ENCODE measurements around the gene ATM.

The ATM gene, protein sequence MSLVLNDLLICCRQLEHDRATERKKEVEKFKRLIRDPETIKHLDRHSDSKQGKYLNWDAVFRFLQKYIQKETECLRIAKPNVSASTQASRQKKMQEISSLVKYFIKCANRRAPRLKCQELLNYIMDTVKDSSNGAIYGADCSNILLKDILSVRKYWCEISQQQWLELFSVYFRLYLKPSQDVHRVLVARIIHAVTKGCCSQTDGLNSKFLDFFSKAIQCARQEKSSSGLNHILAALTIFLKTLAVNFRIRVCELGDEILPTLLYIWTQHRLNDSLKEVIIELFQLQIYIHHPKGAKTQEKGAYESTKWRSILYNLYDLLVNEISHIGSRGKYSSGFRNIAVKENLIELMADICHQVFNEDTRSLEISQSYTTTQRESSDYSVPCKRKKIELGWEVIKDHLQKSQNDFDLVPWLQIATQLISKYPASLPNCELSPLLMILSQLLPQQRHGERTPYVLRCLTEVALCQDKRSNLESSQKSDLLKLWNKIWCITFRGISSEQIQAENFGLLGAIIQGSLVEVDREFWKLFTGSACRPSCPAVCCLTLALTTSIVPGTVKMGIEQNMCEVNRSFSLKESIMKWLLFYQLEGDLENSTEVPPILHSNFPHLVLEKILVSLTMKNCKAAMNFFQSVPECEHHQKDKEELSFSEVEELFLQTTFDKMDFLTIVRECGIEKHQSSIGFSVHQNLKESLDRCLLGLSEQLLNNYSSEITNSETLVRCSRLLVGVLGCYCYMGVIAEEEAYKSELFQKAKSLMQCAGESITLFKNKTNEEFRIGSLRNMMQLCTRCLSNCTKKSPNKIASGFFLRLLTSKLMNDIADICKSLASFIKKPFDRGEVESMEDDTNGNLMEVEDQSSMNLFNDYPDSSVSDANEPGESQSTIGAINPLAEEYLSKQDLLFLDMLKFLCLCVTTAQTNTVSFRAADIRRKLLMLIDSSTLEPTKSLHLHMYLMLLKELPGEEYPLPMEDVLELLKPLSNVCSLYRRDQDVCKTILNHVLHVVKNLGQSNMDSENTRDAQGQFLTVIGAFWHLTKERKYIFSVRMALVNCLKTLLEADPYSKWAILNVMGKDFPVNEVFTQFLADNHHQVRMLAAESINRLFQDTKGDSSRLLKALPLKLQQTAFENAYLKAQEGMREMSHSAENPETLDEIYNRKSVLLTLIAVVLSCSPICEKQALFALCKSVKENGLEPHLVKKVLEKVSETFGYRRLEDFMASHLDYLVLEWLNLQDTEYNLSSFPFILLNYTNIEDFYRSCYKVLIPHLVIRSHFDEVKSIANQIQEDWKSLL (N-terminal part only)

DNA sequence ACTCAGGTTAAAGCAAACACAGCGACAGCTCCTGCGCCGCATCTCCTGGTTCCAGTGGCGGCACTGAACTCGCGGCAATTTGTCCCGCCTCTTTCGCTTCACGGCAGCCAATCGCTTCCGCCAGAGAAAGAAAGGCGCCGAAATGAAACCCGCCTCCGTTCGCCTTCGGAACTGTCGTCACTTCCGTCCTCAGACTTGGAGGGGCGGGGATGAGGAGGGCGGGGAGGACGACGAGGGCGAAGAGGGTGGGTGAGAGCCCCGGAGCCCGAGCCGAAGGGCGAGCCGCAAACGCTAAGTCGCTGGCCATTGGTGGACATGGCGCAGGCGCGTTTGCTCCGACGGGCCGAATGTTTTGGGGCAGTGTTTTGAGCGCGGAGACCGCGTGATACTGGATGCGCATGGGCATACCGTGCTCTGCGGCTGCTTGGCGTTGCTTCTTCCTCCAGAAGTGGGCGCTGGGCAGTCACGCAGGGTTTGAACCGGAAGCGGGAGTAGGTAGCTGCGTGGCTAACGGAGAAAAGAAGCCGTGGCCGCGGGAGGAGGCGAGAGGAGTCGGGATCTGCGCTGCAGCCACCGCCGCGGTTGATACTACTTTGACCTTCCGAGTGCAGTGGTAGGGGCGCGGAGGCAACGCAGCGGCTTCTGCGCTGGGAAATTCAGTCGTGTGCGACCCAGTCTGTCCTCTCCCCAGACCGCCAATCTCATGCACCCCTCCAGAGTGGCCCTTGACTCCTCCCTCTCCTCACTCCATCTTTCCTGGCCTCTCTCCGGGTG, at the start of gene ATM, which contains the start of gene NPAT:
Gene ATM (plus strand): TSS at position 494 of the 774 bp plus-strand sequence. CDS start 4,558 bp downstream, outside the sequence.
Gene NPAT (minus strand): TSS at position 65 of the 774 bp plus-strand sequence. CDS start 102 bp downstream, outside the sequence.
- Histone ChIP-seq H3K27me3 (ENCODE audit: control insufficient read depth, insufficient read depth, low read length) (no peaks in the 10 kb centered on the region), H3K9me3 (ENCODE audit: control insufficient read depth, low read length) (no peaks in the 10 kb centered on the region), H3K4me3 (ENCODE audit: low read length) (peak within 1 kb of the TSS; percentile 73), H3K4me1 (ENCODE audit: control insufficient read depth, insufficient read depth, low read length) (peaks cover 15% of the 10 kb centered on the region), H3K36me3 (ENCODE audit: control insufficient read depth, insufficient read depth, low read length) (no peaks in the 10 kb centered on the region), H3K9ac (ENCODE audit: low read length) (peak within 1 kb of the TSS; percentile 91)

DNA sequence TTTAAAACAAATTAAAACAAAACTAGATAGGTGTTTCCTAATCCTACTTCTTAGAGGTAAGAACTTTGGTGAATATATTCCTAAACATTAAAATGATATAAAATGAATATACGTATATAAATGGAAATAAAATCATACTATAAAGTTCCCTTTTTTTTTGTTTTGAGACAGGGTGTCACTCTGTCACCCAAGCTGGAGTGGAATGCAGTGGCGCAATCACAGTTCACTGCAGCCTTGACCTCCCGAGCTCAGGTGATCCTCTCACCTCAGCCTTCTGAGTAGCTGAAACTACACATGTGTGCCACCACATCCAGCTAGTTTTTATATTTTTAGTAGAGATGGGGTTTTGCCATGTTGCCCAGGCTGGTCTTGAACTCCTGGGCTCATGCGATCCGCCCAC, 45.3 kb upstream of the ATM start:
- peaks cover 11% of the 10 kb centered on the region for H3K4me1 ChIP-seq (ENCODE audit: control insufficient read depth, insufficient read depth, low read length)
- no peaks in the 10 kb centered on the region for H3K9me3 ChIP-seq (ENCODE audit: control insufficient read depth, low read length)
- H3K27me3 ChIP-seq (ENCODE audit: control insufficient read depth, insufficient read depth, low read length): no peaks in the 10 kb centered on the region
- H3K9ac ChIP-seq (ENCODE audit: low read length): no peak overlapping the region
- H3K36me3 ChIP-seq (ENCODE audit: control insufficient read depth, insufficient read depth, low read length): no peaks in the 10 kb centered on the region
- H3K4me3 ChIP-seq (ENCODE audit: low read length): no peak overlapping the region

DNA sequence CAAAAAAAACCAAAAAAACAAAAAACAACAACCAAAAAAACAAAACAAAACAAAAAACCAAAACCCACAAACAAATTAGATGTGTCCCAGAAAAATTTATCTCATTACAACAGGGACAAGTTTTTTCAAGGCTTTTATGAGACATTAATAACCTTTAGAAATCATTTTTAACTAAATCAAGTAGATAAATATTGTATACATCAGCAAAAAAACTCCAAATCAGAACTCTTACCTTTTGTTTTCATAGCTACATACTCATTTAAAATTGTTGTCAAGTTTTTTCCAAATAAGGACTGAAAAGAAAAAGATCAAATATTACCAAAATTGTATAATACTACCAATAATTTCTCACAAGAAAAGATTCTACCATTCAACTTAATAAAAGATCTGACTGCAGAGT, 29.1 kb upstream of the ATM start:
- Histone ChIP-seq H3K36me3 (ENCODE audit: control insufficient read depth, insufficient read depth, low read length) (no peaks in the 10 kb centered on the region), H3K4me3 (ENCODE audit: low read length) (no peak overlapping the region), H3K9ac (ENCODE audit: low read length) (no peak overlapping the region), H3K4me1 (ENCODE audit: control insufficient read depth, insufficient read depth, low read length) (peaks cover 3% of the 10 kb centered on the region), H3K27me3 (ENCODE audit: control insufficient read depth, insufficient read depth, low read length) (no peaks in the 10 kb centered on the region), H3K9me3 (ENCODE audit: control insufficient read depth, low read length) (no peaks in the 10 kb centered on the region)

DNA sequence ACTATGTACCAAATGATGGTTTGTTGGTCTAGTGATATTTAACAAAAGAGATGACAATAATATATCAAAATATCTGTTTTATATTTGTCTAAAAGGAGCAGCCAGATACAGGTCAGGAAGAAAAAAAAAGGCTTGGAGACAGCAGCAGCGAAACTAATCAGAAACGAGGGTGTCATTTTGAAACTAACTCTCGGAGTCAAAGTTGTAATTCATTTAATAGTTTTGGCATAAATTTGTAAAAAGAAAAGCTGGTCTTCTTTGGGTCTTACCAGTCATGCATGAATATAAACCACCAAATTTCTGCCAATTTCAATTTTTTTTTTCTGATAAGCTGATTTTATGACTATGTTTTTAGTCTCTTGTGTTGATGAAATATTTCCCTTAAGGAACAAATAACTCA, 26.0 kb upstream of the ATM start:
- H3K36me3 ChIP-seq (ENCODE audit: control insufficient read depth, insufficient read depth, low read length): no peaks in the 10 kb centered on the region
- H3K9me3 ChIP-seq (ENCODE audit: control insufficient read depth, low read length): no peaks in the 10 kb centered on the region
- no peak overlapping the region for H3K9ac ChIP-seq (ENCODE audit: low read length)
- no peaks in the 10 kb centered on the region for H3K27me3 ChIP-seq (ENCODE audit: control insufficient read depth, insufficient read depth, low read length)
- H3K4me1 ChIP-seq (ENCODE audit: control insufficient read depth, insufficient read depth, low read length): peaks cover 19% of the 10 kb centered on the region
- no peak overlapping the region for H3K4me3 ChIP-seq (ENCODE audit: low read length)

DNA sequence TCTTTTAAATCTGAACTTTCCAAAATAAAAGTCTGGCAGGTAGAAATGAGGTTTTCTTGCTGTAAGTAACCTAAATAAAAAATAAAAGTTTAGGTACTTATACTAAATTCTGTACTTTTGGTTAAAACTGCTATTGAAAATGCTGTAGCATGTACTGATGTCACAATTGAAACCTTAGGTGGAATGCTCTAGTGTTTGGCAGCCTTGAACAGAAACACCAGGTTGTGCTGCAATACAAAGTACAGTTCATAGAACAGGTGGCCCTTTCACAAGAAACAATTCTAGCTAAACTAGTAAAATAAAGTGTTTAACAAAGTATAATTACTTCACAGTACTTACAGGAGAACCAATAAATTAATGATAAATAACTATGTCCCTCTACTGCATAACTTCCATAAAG, 25.5 kb upstream of the ATM start:
- Histone ChIP-seq H3K27me3 (ENCODE audit: control insufficient read depth, insufficient read depth, low read length) (no peaks in the 10 kb centered on the region), H3K9ac (ENCODE audit: low read length) (no peak overlapping the region), H3K4me1 (ENCODE audit: control insufficient read depth, insufficient read depth, low read length) (peaks cover 19% of the 10 kb centered on the region), H3K9me3 (ENCODE audit: control insufficient read depth, low read length) (no peaks in the 10 kb centered on the region), H3K4me3 (ENCODE audit: low read length) (no peak overlapping the region), H3K36me3 (ENCODE audit: control insufficient read depth, insufficient read depth, low read length) (no peaks in the 10 kb centered on the region)

DNA sequence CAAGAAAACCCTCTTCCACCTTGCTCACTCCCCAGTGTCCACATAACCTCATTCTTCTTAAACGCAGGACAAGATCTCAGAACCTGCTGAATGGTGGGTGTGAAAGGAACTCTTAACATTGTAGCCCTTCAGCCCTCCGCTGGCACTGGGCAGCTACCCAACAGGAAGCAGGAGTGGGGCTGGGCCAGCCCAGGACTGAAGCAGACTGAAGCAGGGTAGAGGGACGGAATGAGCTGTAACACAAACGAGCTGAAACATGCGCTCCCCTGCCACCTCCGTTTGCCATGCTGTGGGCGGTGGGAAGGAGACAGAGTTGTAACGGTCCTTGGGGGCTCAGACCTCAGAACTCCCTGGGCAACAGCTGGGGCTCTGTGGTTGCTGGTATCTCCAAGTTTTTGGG, 24.0 kb upstream of the ATM start:
- Histone ChIP-seq H3K36me3 (ENCODE audit: control insufficient read depth, insufficient read depth, low read length) (no peaks in the 10 kb centered on the region), H3K4me3 (ENCODE audit: low read length) (no peak overlapping the region), H3K9me3 (ENCODE audit: control insufficient read depth, low read length) (no peaks in the 10 kb centered on the region), H3K4me1 (ENCODE audit: control insufficient read depth, insufficient read depth, low read length) (peaks cover 19% of the 10 kb centered on the region), H3K9ac (ENCODE audit: low read length) (no peak overlapping the region), H3K27me3 (ENCODE audit: control insufficient read depth, insufficient read depth, low read length) (no peaks in the 10 kb centered on the region)

DNA sequence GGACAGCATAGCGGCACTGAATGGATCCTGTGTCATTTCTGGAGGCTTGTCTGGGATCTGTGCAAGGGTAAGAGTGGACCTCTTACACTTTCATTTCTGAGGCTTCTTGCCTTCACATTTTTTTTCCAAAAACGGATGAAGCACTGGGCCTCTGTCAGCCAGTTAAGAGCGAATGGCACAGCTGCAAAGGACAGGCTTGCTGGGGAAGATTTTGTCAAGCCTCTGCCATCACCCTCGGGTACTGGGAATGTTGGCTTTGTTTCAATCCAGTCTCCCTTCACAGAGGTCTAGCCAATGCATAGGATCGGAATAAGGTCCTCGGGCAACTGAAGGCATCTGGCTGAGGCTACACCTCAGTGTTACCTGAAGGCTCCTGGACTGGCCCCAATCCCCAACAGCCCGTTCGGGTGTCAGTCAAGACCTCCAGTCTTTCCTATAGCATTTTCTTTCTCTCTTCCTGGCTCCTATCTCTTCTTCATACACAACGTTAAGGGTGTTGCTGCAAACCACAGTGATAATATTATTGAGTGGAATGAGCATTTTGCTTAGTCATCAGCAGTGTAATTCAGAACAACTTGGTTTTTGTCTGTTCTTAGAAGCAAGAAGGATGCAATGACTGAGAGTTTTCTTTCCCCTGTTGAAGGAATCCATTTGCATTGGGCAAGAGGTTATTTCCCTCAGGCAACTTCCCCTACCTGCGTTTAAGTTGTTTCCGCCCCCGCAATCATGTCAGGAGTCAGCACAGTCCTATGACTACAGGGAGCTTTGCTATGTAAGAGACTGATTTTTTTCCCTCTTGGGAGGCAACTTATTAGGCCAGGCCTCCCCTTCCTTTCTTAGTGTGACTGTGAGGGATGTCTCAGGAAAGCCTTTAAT, 23.2 kb upstream of the ATM start:
- Histone ChIP-seq H3K4me3 (ENCODE audit: low read length) (no peak overlapping the region), H3K9ac (ENCODE audit: low read length) (no peak overlapping the region), H3K27me3 (ENCODE audit: control insufficient read depth, insufficient read depth, low read length) (no peaks in the 10 kb centered on the region), H3K9me3 (ENCODE audit: control insufficient read depth, low read length) (no peaks in the 10 kb centered on the region), H3K36me3 (ENCODE audit: control insufficient read depth, insufficient read depth, low read length) (no peaks in the 10 kb centered on the region), H3K4me1 (ENCODE audit: control insufficient read depth, insufficient read depth, low read length) (peaks cover 19% of the 10 kb centered on the region)

DNA sequence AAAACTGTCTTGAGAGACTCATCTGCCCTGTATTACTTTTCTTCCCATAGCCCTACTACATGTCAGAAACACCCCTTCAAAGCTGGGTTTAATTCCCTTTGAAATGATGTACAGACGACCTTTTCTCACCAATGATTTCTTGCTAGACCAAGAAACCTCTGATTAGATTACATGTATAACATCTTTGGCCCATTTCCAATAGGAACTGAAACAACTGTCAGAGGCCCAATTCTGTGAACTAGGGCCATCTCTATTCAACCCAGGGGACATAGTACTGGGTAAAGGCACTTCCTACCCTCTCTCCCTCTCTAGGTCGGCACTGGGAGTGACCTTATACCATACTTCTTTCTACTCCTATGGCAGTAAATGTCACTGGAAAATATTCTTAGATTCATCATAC, 19.8 kb upstream of the ATM start:
- Histone ChIP-seq H3K9ac (ENCODE audit: low read length) (no peak overlapping the region), H3K9me3 (ENCODE audit: control insufficient read depth, low read length) (no peaks in the 10 kb centered on the region), H3K4me1 (ENCODE audit: control insufficient read depth, insufficient read depth, low read length) (peaks cover 19% of the 10 kb centered on the region), H3K27me3 (ENCODE audit: control insufficient read depth, insufficient read depth, low read length) (no peaks in the 10 kb centered on the region), H3K4me3 (ENCODE audit: low read length) (no peak overlapping the region), H3K36me3 (ENCODE audit: control insufficient read depth, insufficient read depth, low read length) (no peaks in the 10 kb centered on the region)

DNA sequence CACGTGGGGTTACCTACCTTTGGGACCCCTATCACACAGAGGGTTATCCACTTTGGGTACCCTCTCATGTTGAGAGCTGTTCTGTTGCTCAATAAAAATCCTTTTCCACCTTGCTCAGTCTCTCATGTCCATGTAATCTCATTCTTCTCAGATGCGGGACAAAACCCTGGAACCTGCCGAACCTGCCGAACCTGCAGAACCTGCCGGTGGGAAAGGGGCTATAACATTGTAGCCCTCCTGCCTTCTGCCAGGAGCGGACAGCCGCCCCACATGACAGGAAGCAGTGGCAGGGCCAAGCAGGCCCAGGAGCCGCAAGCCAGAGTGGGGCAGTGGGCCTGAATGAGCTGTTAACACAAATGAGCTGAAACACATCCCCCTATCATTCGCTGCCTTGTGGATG, 18.5 kb upstream of the ATM start:
- Histone ChIP-seq H3K4me1 (ENCODE audit: control insufficient read depth, insufficient read depth, low read length) (peaks cover 10% of the 10 kb centered on the region), H3K36me3 (ENCODE audit: control insufficient read depth, insufficient read depth, low read length) (no peaks in the 10 kb centered on the region), H3K4me3 (ENCODE audit: low read length) (no peak overlapping the region), H3K9ac (ENCODE audit: low read length) (no peak overlapping the region), H3K27me3 (ENCODE audit: control insufficient read depth, insufficient read depth, low read length) (no peaks in the 10 kb centered on the region), H3K9me3 (ENCODE audit: control insufficient read depth, low read length) (no peaks in the 10 kb centered on the region)

DNA sequence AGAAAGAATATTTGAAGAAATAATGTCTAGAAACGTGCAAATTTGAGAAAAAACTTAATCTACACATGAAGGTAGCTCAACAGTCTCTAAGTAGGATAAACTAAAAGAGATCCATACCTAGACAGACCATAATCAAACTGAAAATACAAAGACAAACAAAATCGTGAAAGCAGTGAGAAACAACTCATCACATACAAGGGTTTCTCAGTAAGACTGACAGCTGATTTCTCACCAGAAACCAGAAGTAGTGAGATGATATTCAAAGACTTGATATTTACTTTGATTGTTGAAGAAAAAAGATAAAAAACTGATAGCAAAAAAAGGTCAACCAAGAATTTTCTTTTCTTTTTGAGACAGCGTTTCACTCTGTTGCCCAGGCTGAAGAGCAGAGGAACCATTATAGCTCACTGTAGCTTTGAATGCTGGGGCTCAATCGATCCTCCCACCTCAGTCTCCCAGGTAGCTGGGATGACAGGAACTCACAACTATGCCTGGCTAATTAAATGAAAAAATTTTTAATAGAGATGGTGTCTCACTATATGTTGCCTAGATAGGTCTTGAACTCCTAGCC, 17.9 kb upstream of the ATM start:
- Histone ChIP-seq H3K36me3 (ENCODE audit: control insufficient read depth, insufficient read depth, low read length) (no peaks in the 10 kb centered on the region), H3K9me3 (ENCODE audit: control insufficient read depth, low read length) (no peaks in the 10 kb centered on the region)

More for the DNA sequence above, 17.9 kb upstream of the ATM start:
- H3K4me1 ChIP-seq (ENCODE audit: control insufficient read depth, insufficient read depth, low read length): peaks cover 8% of the 10 kb centered on the region
- no peak overlapping the region for H3K4me3 ChIP-seq (ENCODE audit: low read length)
- no peak overlapping the region for H3K9ac ChIP-seq (ENCODE audit: low read length)
- no peaks in the 10 kb centered on the region for H3K27me3 ChIP-seq (ENCODE audit: control insufficient read depth, insufficient read depth, low read length)
